Keratinocyte (primary cell): Measurements from ENCODE around the gene DNAAF2. TPM values are rescaled to one million over a fixed set of nuclear protein-coding genes. Genes with fewer than 3 reads are reported as not detected.

Experiments
- DNase-seq: peaks from one replicate; pipeline ENCODE4 v3.0.0-alpha.2; 2011; ENCODE audit warnings: low read depth, missing footprints, low spot score
- FAIRE-seq: peaks from 2 replicates; lab custom pipeline; 2011; peaks lifted over from hg19 to GRCh38; lab: Jason Lieb, UNC
- H2AFZ ChIP-seq: 2 replicates; pipeline ENCODE4 v1.6.0; 2012; ENCODE audit warnings: low read length, control low read depth, inconsistent platforms; ENCODE audit not compliant: control insufficient read depth
- H3K27ac ChIP-seq: 2 replicates; pipeline ENCODE4 v1.5.1; 2011; ENCODE audit warnings: low read length; ENCODE audit not compliant: control insufficient read depth, insufficient read depth
- H3K27me3 ChIP-seq: 3 replicates; pipeline ENCODE4 v1.6.0; 2011; ENCODE audit warnings: low read length; ENCODE audit not compliant: control insufficient read depth, insufficient read depth; ENCODE audit errors: extremely low read depth
- H3K36me3 ChIP-seq, 2 experiments: 2 replicates in 1 of 2; 3 replicates in 1 of 2; pipeline ENCODE4 v1.5.1; 2011; ENCODE audit warnings: low read length in 2 of 2, mild to moderate bottlenecking in 1 of 2; ENCODE audit not compliant: control insufficient read depth in 2 of 2, insufficient read depth in 2 of 2; ENCODE audit errors: extremely low read depth in 1 of 2
- H3K4me1 ChIP-seq: 3 replicates; pipeline ENCODE4 v1.5.1; 2011; ENCODE audit warnings: low read length; ENCODE audit not compliant: control insufficient read depth, insufficient read depth; ENCODE audit errors: extremely low read depth
- H3K4me2 ChIP-seq: 3 replicates; pipeline ENCODE4 v1.6.0; 2011; ENCODE audit warnings: low read depth, low read length; ENCODE audit not compliant: control insufficient read depth, insufficient read depth; ENCODE audit errors: extremely low read depth
- H3K4me3 ChIP-seq, 3 experiments: fragments of 200-600 bp in 1 of 3; sonication (generic) in 1 of 3; 2 replicates in 2 of 3; 3 replicates in 1 of 3; pipeline ENCODE4 v1.5.1; 2011 to 2016; ENCODE audit warnings: low read length in 3 of 3, mild to moderate bottlenecking in 3 of 3, control low read depth in 2 of 3, inconsistent platforms in 1 of 3, low read depth in 1 of 3, mixed read lengths in 1 of 3, mixed run types in 1 of 3, moderate library complexity in 1 of 3; ENCODE audit not compliant: control insufficient read depth in 2 of 3, insufficient read depth in 2 of 3; ENCODE audit errors: extremely low read depth in 1 of 3
- H3K79me2 ChIP-seq: 2 replicates; pipeline ENCODE4 v1.6.0; 2012; ENCODE audit warnings: low read length; ENCODE audit not compliant: control insufficient read depth, insufficient read depth
- H3K9ac ChIP-seq: 3 replicates; pipeline ENCODE4 v1.6.0; 2011; ENCODE audit warnings: low read length; ENCODE audit not compliant: control insufficient read depth, insufficient read depth; ENCODE audit errors: extremely low read depth
- H3K9me1 ChIP-seq: 3 replicates; pipeline ENCODE4 v1.6.0; 2011; ENCODE audit warnings: low read length; ENCODE audit not compliant: control insufficient read depth, insufficient read depth; ENCODE audit errors: extremely low read depth
- H3K9me3 ChIP-seq: 2 replicates; pipeline ENCODE4 v1.5.1; 2012; ENCODE audit warnings: low read depth, low read length; ENCODE audit not compliant: control insufficient read depth
- H4K20me1 ChIP-seq: 3 replicates; pipeline ENCODE4 v1.6.0; 2011; ENCODE audit warnings: low read length; ENCODE audit not compliant: control insufficient read depth, insufficient read depth; ENCODE audit errors: extremely low read depth
- EZH2 ChIP-seq: IDR thresholded peaks from one replicate; pipeline ENCODE4 v1.6.1; 2012; ENCODE audit warnings: inconsistent platforms, mild to moderate bottlenecking, low read length, moderate library complexity
- dilution Hi-C: fragments of 300-500 bp; cut with MboI; formaldehyde crosslinking; loops from one replicate; pipeline ENCODE4 v1.7.0; 2020; ENCODE audit warnings: low sequenced_read_pairs; ENCODE audit not compliant: extremely low pct_ligation_motif_present
- polyA plus RNA-seq, 5 experiments: library from polyadenylated mRNA; depleted of rRNA in 3 of 5; stranded (reverse) in 3 of 5; stranded (forward) in 1 of 5; unstranded in 1 of 5; fragments of >200 nt; gene quantifications; 1 replicate in 1 of 5; 2 replicates in 3 of 5; 3 replicates in 1 of 5; pipeline versions ENCODE4 v1.2.1 to v1.2.3, GENCODE V29; 2011 to 2012; ENCODE audit warnings: missing spikeins in 2 of 5, low read depth in 1 of 5, low replicate concordance in 1 of 5
- TF ChIP-seq, protein P1 (sequence below), 3 experiments: IDR thresholded peaks in 1 of 3; conservative IDR thresholded peaks in 1 of 3; optimal IDR thresholded peaks in 1 of 3; 2 replicates in 2 of 3; 3 replicates in 1 of 3; pipeline versions ENCODE3 to v1.5.1; 2011; ENCODE audit warnings: low read length in 3 of 3, mild to moderate bottlenecking in 3 of 3, moderate library complexity in 2 of 3, control low read depth in 1 of 3, inconsistent platforms in 1 of 3; ENCODE audit not compliant: insufficient read depth in 2 of 3; ENCODE audit errors: extremely low read depth in 1 of 3

The DNAAF2 gene
- polyA plus RNA-seq, 1 donor (not counting 4 experiments of a cell fraction or from before 2014, with no cell fraction given): 9.5 TPM

GRCh38 chr14:49677643-49678042, 42.6 kb upstream of the DNAAF2 start:
- no peaks in the 10 kb centered on the region for H3K79me2 ChIP-seq
- H3K27me3 ChIP-seq: no peaks in the 10 kb centered on the region
- H4K20me1 ChIP-seq: no peaks in the 10 kb centered on the region
- H3K27ac ChIP-seq: no peak overlapping the region
- H3K9ac ChIP-seq: no peak overlapping the region
- H3K9me3 ChIP-seq: no peaks in the 10 kb centered on the region
- DNase-seq: no peak
- no peak overlapping the region for H3K4me2 ChIP-seq
- H2AFZ ChIP-seq: no peak overlapping the region
- no peaks in the 10 kb centered on the region for H3K9me1 ChIP-seq
- H3K4me1 ChIP-seq: peaks cover 10% of the 10 kb centered on the region
- no peak for FAIRE-seq
- TF ChIP-seq, protein P1, sequence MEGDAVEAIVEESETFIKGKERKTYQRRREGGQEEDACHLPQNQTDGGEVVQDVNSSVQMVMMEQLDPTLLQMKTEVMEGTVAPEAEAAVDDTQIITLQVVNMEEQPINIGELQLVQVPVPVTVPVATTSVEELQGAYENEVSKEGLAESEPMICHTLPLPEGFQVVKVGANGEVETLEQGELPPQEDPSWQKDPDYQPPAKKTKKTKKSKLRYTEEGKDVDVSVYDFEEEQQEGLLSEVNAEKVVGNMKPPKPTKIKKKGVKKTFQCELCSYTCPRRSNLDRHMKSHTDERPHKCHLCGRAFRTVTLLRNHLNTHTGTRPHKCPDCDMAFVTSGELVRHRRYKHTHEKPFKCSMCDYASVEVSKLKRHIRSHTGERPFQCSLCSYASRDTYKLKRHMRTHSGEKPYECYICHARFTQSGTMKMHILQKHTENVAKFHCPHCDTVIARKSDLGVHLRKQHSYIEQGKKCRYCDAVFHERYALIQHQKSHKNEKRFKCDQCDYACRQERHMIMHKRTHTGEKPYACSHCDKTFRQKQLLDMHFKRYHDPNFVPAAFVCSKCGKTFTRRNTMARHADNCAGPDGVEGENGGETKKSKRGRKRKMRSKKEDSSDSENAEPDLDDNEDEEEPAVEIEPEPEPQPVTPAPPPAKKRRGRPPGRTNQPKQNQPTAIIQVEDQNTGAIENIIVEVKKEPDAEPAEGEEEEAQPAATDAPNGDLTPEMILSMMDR (optimal IDR thresholded peaks at IDR 0.05 in 1 of 3, IDR thresholded peaks at IDR 0.05 in 1 of 3, conservative IDR thresholded peaks at IDR 0.05 in 1 of 3; ENCODE audit: extremely low read depth in 1 of 3, insufficient read depth in 2 of 3, low read length in 3 of 3): peak in 1 of 3 experiments; percentile 16
- no peak for TF ChIP-seq EZH2
- dilution Hi-C loops: no loop called here
- no peak overlapping the region for H3K4me3 ChIP-seq
- peaks cover 0 to 5% of the 10 kb centered on the region in 2 experiments for H3K36me3 ChIP-seq

DNA sequence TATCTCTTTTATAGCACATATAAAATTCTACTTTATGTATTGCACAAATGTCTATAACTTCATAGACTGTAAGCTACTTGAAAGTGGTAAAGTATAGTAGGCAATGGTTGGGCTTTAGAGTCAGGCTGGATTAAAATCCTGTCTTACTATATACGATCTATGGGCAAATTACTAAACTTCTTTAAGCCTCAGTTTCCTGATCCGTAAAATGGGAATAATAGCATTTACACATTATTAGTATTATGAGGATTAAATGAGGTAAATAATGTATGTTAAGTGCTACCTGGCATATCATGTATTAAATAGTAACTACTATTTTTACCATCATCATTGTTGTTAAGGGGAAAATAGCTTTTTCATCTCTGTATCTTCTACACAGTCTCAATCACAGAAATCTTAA, 38.5 kb upstream of the DNAAF2 start:
- H3K9me3 ChIP-seq: no peaks in the 10 kb centered on the region
- no peak overlapping the region for H3K4me2 ChIP-seq
- H3K4me1 ChIP-seq: no peaks in the 10 kb centered on the region
- H3K9me1 ChIP-seq: no peaks in the 10 kb centered on the region
- H3K9ac ChIP-seq: no peak overlapping the region
- H3K4me3 ChIP-seq: no peak overlapping the region
- no peak overlapping the region for H3K27ac ChIP-seq
- no peaks in the 10 kb centered on the region for H3K27me3 ChIP-seq
- DNase-seq (no peak), FAIRE-seq (no peak)
- no peak overlapping the region for H2AFZ ChIP-seq
- no peaks in the 10 kb centered on the region for H4K20me1 ChIP-seq
- H3K79me2 ChIP-seq: no peaks in the 10 kb centered on the region
- TF ChIP-seq, protein P1 (optimal IDR thresholded peaks at IDR 0.05 in 1 of 3, IDR thresholded peaks at IDR 0.05 in 1 of 3, conservative IDR thresholded peaks at IDR 0.05 in 1 of 3; ENCODE audit: extremely low read depth in 1 of 3, insufficient read depth in 2 of 3, low read length in 3 of 3): no peak
- no peak for TF ChIP-seq EZH2
- dilution Hi-C loops: no loop called here
- peaks cover 0 to 5% of the 10 kb centered on the region in 2 experiments for H3K36me3 ChIP-seq
